Epidermal melanocyte (primary cell): ENCODE results near the gene EIF3CL.
"Not testable (repeated sequence)": the region's sequence is repeated elsewhere in the genome, so short reads cannot be mapped to it uniquely, and the experiment has no call there.

Experiments used
- DNase-seq: peaks from one replicate; pipeline ENCODE4 v3.0.0; 2011; ENCODE audit warnings: low spot score; ENCODE audit not compliant: insufficient read length

The EIF3CL gene

GRCh38 chr16:28403220-28404072 lies at the start of gene EIF3CL:
TSS of gene EIF3CL (minus strand) at chr16:28403841. CDS start at chr16:28403618, 223 bp downstream.
- DNase-seq = not testable (repeated sequence)

- DNase-seq = not testable (repeated sequence)
Observed at GRCh38 chr16:28447081-28447480, 43.4 kb upstream of the EIF3CL start.

- not testable (repeated sequence) for DNase-seq
Observed at GRCh38 chr16:28446388-28446787, 42.7 kb upstream of the EIF3CL start.

- not testable (repeated sequence) for DNase-seq
Observed at GRCh38 chr16:28443943-28444342, 40.3 kb upstream of the EIF3CL start.

GRCh38 chr16:28438899-28439298 lies 35.3 kb upstream of the EIF3CL start:
- DNase-seq = not testable (repeated sequence)

GRCh38 chr16:28435340-28435739 lies 31.7 kb upstream of the EIF3CL start:
- DNase-seq = not testable (repeated sequence)

GRCh38 chr16:28426060-28426680 lies 22.5 kb upstream of the EIF3CL start:
- DNase-seq = not testable (repeated sequence)

GRCh38 chr16:28421071-28421750 lies 17.6 kb upstream of the EIF3CL start:
- DNase-seq = not testable (repeated sequence)

GRCh38 chr16:28417033-28417432 lies 13.4 kb upstream of the EIF3CL start:
- DNase-seq = not testable (repeated sequence)

GRCh38 chr16:28414530-28414929 lies 10.9 kb upstream of the EIF3CL start:
- DNase-seq = not testable (repeated sequence)

- DNase-seq = not testable (repeated sequence)
Observed at GRCh38 chr16:28413585-28413984, 9.9 kb upstream of the EIF3CL start.

- not testable (repeated sequence) for DNase-seq
Observed at GRCh38 chr16:28392054-28392453, 11.6 kb downstream of the EIF3CL start.

- DNase-seq = not testable (repeated sequence)
Observed at GRCh38 chr16:28382177-28382867, 21.3 kb downstream of the EIF3CL start.

- DNase-seq = not testable (repeated sequence)
Observed at GRCh38 chr16:28377822-28378221, 25.8 kb downstream of the EIF3CL start.

GRCh38 chr16:28377108-28377625 lies 26.5 kb downstream of the EIF3CL start:
- not testable (repeated sequence) for DNase-seq

- DNase-seq = not testable (repeated sequence)
Observed at GRCh38 chr16:28375115-28375514, 28.5 kb downstream of the EIF3CL start.

GRCh38 chr16:28374281-28374680 lies 29.4 kb downstream of the EIF3CL start:
- DNase-seq = not testable (repeated sequence)

- DNase-seq = not testable (repeated sequence)
Observed at GRCh38 chr16:28367926-28368325, 35.7 kb downstream of the EIF3CL start.

- DNase-seq = not testable (repeated sequence)
Observed at GRCh38 chr16:28364268-28365173, 39.1 kb downstream of the EIF3CL start.

- not testable (repeated sequence) for DNase-seq
Observed at GRCh38 chr16:28363408-28363807, 40.2 kb downstream of the EIF3CL start, which contains the start of gene NPIPB6. TSS of gene NPIPB6 (minus strand) at chr16:28363508. CDS start at chr16:28362822, 686 bp downstream.
